ENCODE results near the gene GOLGA6L7.
"Not testable (repeated sequence)": the region's sequence is repeated elsewhere in the genome, so short reads cannot be mapped to it uniquely, and the experiment has no call there.

The GOLGA6L7 gene

GRCh38 chr15:28891588-28891987, 43.1 kb upstream of the GOLGA6L7 start:
- DNase-seq (ENCODE audit: low read depth): no peak
- H3K4me3 ChIP-seq (ENCODE audit: low read depth, low read length): no peak overlapping the region
- TF ChIP-seq CTCF (IDR thresholded peaks at IDR 0.05; ENCODE audit: control insufficient read depth, extremely low read depth, insufficient read depth): no peak

GRCh38 chr15:28890711-28891495, 42.5 kb upstream of the GOLGA6L7 start:
- TF ChIP-seq CTCF (IDR thresholded peaks at IDR 0.05; ENCODE audit: control insufficient read depth, extremely low read depth, insufficient read depth): no peak
- no peak for DNase-seq (ENCODE audit: low read depth)
- no peak overlapping the region for H3K4me3 ChIP-seq (ENCODE audit: low read depth, low read length)

- not testable (repeated sequence) for DNase-seq (ENCODE audit: low read depth); H3K4me3 ChIP-seq (ENCODE audit: low read depth, low read length)
Measured at GRCh38 chr15:28890291-28890690, 41.8 kb upstream of the GOLGA6L7 start.

- not testable (repeated sequence) for H3K4me3 ChIP-seq (ENCODE audit: low read depth, low read length); DNase-seq (ENCODE audit: low read depth)
Measured at GRCh38 chr15:28889871-28890270, 41.4 kb upstream of the GOLGA6L7 start.

- no peak for DNase-seq (ENCODE audit: low read depth)
- TF ChIP-seq CTCF (IDR thresholded peaks at IDR 0.05; ENCODE audit: control insufficient read depth, extremely low read depth, insufficient read depth): no peak
- H3K4me3 ChIP-seq (ENCODE audit: low read depth, low read length): no peak overlapping the region
Measured at GRCh38 chr15:28889346-28889745, 40.9 kb upstream of the GOLGA6L7 start.

GRCh38 chr15:28888900-28889299, 40.5 kb upstream of the GOLGA6L7 start:
- TF ChIP-seq CTCF (IDR thresholded peaks at IDR 0.05; ENCODE audit: control insufficient read depth, extremely low read depth, insufficient read depth): no peak
- no peak for DNase-seq (ENCODE audit: low read depth)
- H3K4me3 ChIP-seq (ENCODE audit: low read depth, low read length): no peak overlapping the region

- no peak for DNase-seq (ENCODE audit: low read depth)
- no peak for TF ChIP-seq CTCF (IDR thresholded peaks at IDR 0.05; ENCODE audit: control insufficient read depth, extremely low read depth, insufficient read depth)
- no peak overlapping the region for H3K4me3 ChIP-seq (ENCODE audit: low read depth, low read length)
Measured at GRCh38 chr15:28888302-28888894, 40.0 kb upstream of the GOLGA6L7 start.

Measured in LNCaP clone FGC (cell line).